H9 (cell line): ENCODE measurements around the gene SEPHS1. TPM values are rescaled to one million over a fixed set of nuclear protein-coding genes. Genes with fewer than 3 reads are reported as not detected.

Experiments used
- DNase-seq: peaks from one replicate; pipeline ENCODE4 v3.0.0-alpha.2; 2017
- H2AFZ ChIP-seq: one replicate; pipeline ENCODE4 v1.6.1; 2013; ENCODE audit warnings: mild to moderate bottlenecking, low read length, control low read depth, moderate library complexity
- H2AK5ac ChIP-seq: 2 replicates; pipeline ENCODE4 v1.6.1; 2013; ENCODE audit warnings: low read length, control low read depth, mixed read lengths; ENCODE audit not compliant: insufficient read length
- H2BK120ac ChIP-seq: one replicate; pipeline ENCODE4 v1.6.1; 2013; ENCODE audit warnings: low read depth, mild to moderate bottlenecking, low read length, control low read depth, inconsistent platforms; ENCODE audit not compliant: poor library complexity, severe bottlenecking
- H2BK12ac ChIP-seq: 2 replicates; pipeline ENCODE4 v1.6.1; 2013; ENCODE audit warnings: low read length, control low read depth, mixed read lengths, low read depth; ENCODE audit not compliant: insufficient read length
- H2BK15ac ChIP-seq: 2 replicates; pipeline ENCODE4 v1.6.1; 2013; ENCODE audit warnings: low read depth, low read length, control low read depth
- H2BK20ac ChIP-seq: one replicate; pipeline ENCODE4 v1.6.1; 2013; ENCODE audit warnings: low read depth, mild to moderate bottlenecking, low read length, control low read depth, inconsistent platforms; ENCODE audit not compliant: poor library complexity, severe bottlenecking
- H2BK5ac ChIP-seq: 2 replicates; pipeline ENCODE4 v1.6.1; 2013; ENCODE audit warnings: low read length, control low read depth, mixed read lengths; ENCODE audit not compliant: insufficient read length
- H3K14ac ChIP-seq: 2 replicates; pipeline ENCODE4 v1.6.1; 2013; ENCODE audit warnings: low read length, control low read depth; ENCODE audit not compliant: insufficient read depth
- H3K18ac ChIP-seq: 2 replicates; pipeline ENCODE4 v1.6.1; 2013; ENCODE audit warnings: low read depth, mild to moderate bottlenecking, mixed read lengths, low read length, control low read depth; ENCODE audit not compliant: insufficient read length
- H3K23ac ChIP-seq: 2 replicates; pipeline ENCODE4 v1.6.1; 2013; ENCODE audit warnings: low read length, control low read depth, mixed read lengths, low read depth; ENCODE audit not compliant: insufficient read length
- H3K23me2 ChIP-seq: 2 replicates; pipeline ENCODE4 v1.6.1; 2013; ENCODE audit warnings: low read depth, mild to moderate bottlenecking, mixed read lengths, low read length, control low read depth; ENCODE audit not compliant: insufficient read length, poor library complexity, severe bottlenecking
- H3K27ac ChIP-seq: 2 replicates; pipeline ENCODE4 v1.5.1; 2013; ENCODE audit warnings: low read length, control low read depth, mixed read lengths, low read depth; ENCODE audit not compliant: insufficient read length
- H3K27me3 ChIP-seq: 2 replicates; pipeline ENCODE4 v1.6.1; 2013; ENCODE audit warnings: low read length, control low read depth, inconsistent platforms; ENCODE audit not compliant: insufficient read depth
- H3K4ac ChIP-seq: 2 replicates; pipeline ENCODE4 v1.6.1; 2013; ENCODE audit warnings: low read depth, mild to moderate bottlenecking, control low read depth, inconsistent platforms, low read length, moderate library complexity
- H3K4me1 ChIP-seq: 2 replicates; pipeline ENCODE4 v1.6.1; 2013; ENCODE audit warnings: low read length, control low read depth, inconsistent platforms; ENCODE audit not compliant: insufficient read depth
- H3K4me2 ChIP-seq: 2 replicates; pipeline ENCODE4 v1.6.1; 2013; ENCODE audit warnings: low read length, control low read depth, mixed read lengths; ENCODE audit not compliant: insufficient read length, insufficient read depth
- H3K56ac ChIP-seq: 2 replicates; pipeline ENCODE4 v1.6.1; 2013; ENCODE audit warnings: low read depth, mild to moderate bottlenecking, mixed read lengths, low read length, control low read depth; ENCODE audit not compliant: insufficient read length
- H3K79me1 ChIP-seq: 2 replicates; pipeline ENCODE4 v1.6.1; 2013; ENCODE audit warnings: low read depth, mild to moderate bottlenecking, moderate library complexity, low read length, control low read depth, inconsistent platforms; ENCODE audit not compliant: insufficient read depth, poor library complexity, severe bottlenecking
- H3K79me2 ChIP-seq: 2 replicates; pipeline ENCODE4 v1.6.1; 2013; ENCODE audit warnings: low read length, control low read depth, inconsistent platforms; ENCODE audit not compliant: insufficient read depth
- H3K9ac ChIP-seq: 2 replicates; pipeline ENCODE4 v1.6.1; 2013; ENCODE audit warnings: low read length, control low read depth, mixed read lengths; ENCODE audit not compliant: insufficient read length; ENCODE audit errors: extremely low read depth
- H3K9me3 ChIP-seq: one replicate; pipeline ENCODE4 v1.6.1; 2013; ENCODE audit warnings: low read depth, low read length, inconsistent platforms; ENCODE audit not compliant: control insufficient read depth
- H3T11ph ChIP-seq: one replicate; pipeline ENCODE4 v1.6.1; 2013; ENCODE audit warnings: mild to moderate bottlenecking, low read length, control low read depth, inconsistent platforms
- H4K20me1 ChIP-seq: one replicate; pipeline ENCODE4 v1.6.1; 2013; ENCODE audit not compliant: control insufficient read depth, insufficient read length, insufficient read depth
- H4K5ac ChIP-seq: 2 replicates; pipeline ENCODE4 v1.6.1; 2013; ENCODE audit warnings: low read depth, mild to moderate bottlenecking, mixed read lengths, low read length, control low read depth; ENCODE audit not compliant: insufficient read length
- H4K8ac ChIP-seq: replicated peaks from 2 replicates; pipeline ENCODE4 v1.6.1; 2013; ENCODE audit warnings: low read length, control low read depth, mixed read lengths, low read depth; ENCODE audit not compliant: insufficient read length
- H4K91ac ChIP-seq: 2 replicates; pipeline ENCODE4 v1.6.1; 2013; ENCODE audit warnings: low read depth, mild to moderate bottlenecking, moderate library complexity, mixed read lengths, low read length, control low read depth; ENCODE audit not compliant: insufficient read length
- H3K27ac Mint-ChIP-seq, 3 experiments: 2 replicates in 2 of 3; 3 replicates in 1 of 3; pipeline ENCODE4 v1.8.0; 2020 to 2021; ENCODE audit warnings: mixed read lengths in 3 of 3, mild to moderate bottlenecking in 1 of 3, moderate library complexity in 1 of 3
- H3K27me3 Mint-ChIP-seq: 2 replicates; pipeline ENCODE4 v1.8.0; 2021; ENCODE audit warnings: low read depth, mild to moderate bottlenecking, moderate library complexity, mixed read lengths
- H3K36me3 Mint-ChIP-seq, 3 experiments: 2 replicates in 2 of 3; 3 replicates in 1 of 3; pipeline ENCODE4 v1.8.0; 2020 to 2021; ENCODE audit warnings: low read depth in 3 of 3, mixed read lengths in 3 of 3; ENCODE audit not compliant: insufficient read depth in 1 of 3
- H3K4me1 Mint-ChIP-seq, 2 experiments: 2 replicates each; pipeline ENCODE4 v1.8.0; 2020; ENCODE audit warnings: mixed read lengths in 2 of 2
- H3K4me3 Mint-ChIP-seq, 2 experiments: 2 replicates in 1 of 2; 3 replicates in 1 of 2; pipeline ENCODE4 v1.8.0; 2020 to 2021; ENCODE audit warnings: mild to moderate bottlenecking in 2 of 2, mixed read lengths in 2 of 2, moderate library complexity in 1 of 2
- H3K9me3 Mint-ChIP-seq, 2 experiments: 2 replicates in 1 of 2; 3 replicates in 1 of 2; pipeline ENCODE4 v1.8.0; 2020; ENCODE audit warnings: mild to moderate bottlenecking in 2 of 2, mixed read lengths in 2 of 2, moderate library complexity in 1 of 2
- WGBS: extraction: QIAGEN DNeasy Blood & Tissue Kit; methylation state at CpG from one replicate; pipeline ENCODE4 v1.1.7; 2013; ENCODE audit warnings: missing lambda C conversion rate, low lambda C conversion rate, mixed read lengths; ENCODE audit not compliant: insufficient read length; ENCODE audit errors: extremely low coverage; 5-methylcytosine and 5-hydroxymethylcytosine counted together
- total RNA-seq: library from RNA; stranded (reverse); gene quantifications from 2 replicates; pipeline ENCODE4 v1.2.1, GENCODE V29; 2021
- TF ChIP-seq, protein P1 (sequence below): fragments of 200-600 bp; sonication (generic); conservative IDR thresholded peaks from 3 replicates; pipeline ENCODE4 v1.8.0; 2021; ENCODE audit warnings: antibody characterized with exemption, mild to moderate bottlenecking

SEPHS1 gene
- total RNA-seq, 1 experiment from 2014 or later, result 366 TPM

- H4K20me1 ChIP-seq, result no peaks in the 10 kb centered on the region
- H3K4ac ChIP-seq, result no peak overlapping the region
- WGBS, result no CpG with 5 or more reads among the region's 5 CpGs
- H2BK20ac ChIP-seq, result no peak overlapping the region
- H3K23ac ChIP-seq, result no peak overlapping the region
- no peak overlapping the region for H2BK15ac ChIP-seq
- no peaks in the 10 kb centered on the region for H3K27me3 ChIP-seq
- H3K4me1 ChIP-seq, result no peaks in the 10 kb centered on the region
- no peaks in the 10 kb centered on the region for H3K9me3 Mint-ChIP-seq
- no peak overlapping the region for H3K9ac ChIP-seq
- no peak for DNase-seq
- H3K79me1 ChIP-seq, result no peaks in the 10 kb centered on the region
- H4K5ac ChIP-seq, result no peak overlapping the region
- peaks cover 2% of the 10 kb centered on the region; the same call in 1 of the 2 replicates for H3K27me3 Mint-ChIP-seq
- H3K79me2 ChIP-seq, result no peaks in the 10 kb centered on the region
- no peak overlapping the region for H4K8ac ChIP-seq
- H3K36me3 Mint-ChIP-seq, result no peaks in the 10 kb centered on the region
- no peak overlapping the region for H2AK5ac ChIP-seq
- no peak overlapping the region for H2BK12ac ChIP-seq
- no peak overlapping the region for H3K14ac ChIP-seq
- no peaks in the 10 kb centered on the region for H3K23me2 ChIP-seq
- peaks cover 12% of the 10 kb centered on the region in 2 experiments for H3K4me1 Mint-ChIP-seq
- no peak overlapping the region for H3K18ac ChIP-seq
- no peak overlapping the region for H2BK5ac ChIP-seq
- TF ChIP-seq, protein P1, sequence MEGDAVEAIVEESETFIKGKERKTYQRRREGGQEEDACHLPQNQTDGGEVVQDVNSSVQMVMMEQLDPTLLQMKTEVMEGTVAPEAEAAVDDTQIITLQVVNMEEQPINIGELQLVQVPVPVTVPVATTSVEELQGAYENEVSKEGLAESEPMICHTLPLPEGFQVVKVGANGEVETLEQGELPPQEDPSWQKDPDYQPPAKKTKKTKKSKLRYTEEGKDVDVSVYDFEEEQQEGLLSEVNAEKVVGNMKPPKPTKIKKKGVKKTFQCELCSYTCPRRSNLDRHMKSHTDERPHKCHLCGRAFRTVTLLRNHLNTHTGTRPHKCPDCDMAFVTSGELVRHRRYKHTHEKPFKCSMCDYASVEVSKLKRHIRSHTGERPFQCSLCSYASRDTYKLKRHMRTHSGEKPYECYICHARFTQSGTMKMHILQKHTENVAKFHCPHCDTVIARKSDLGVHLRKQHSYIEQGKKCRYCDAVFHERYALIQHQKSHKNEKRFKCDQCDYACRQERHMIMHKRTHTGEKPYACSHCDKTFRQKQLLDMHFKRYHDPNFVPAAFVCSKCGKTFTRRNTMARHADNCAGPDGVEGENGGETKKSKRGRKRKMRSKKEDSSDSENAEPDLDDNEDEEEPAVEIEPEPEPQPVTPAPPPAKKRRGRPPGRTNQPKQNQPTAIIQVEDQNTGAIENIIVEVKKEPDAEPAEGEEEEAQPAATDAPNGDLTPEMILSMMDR, result no peak
- H3K4me3 Mint-ChIP-seq, result no peak overlapping the region
- no peaks in the 10 kb centered on the region for H3K9me3 ChIP-seq
- H3T11ph ChIP-seq, result no peak overlapping the region
- H3K27ac ChIP-seq, result no peak overlapping the region
- no peak overlapping the region for H2AFZ ChIP-seq
- H3K27ac Mint-ChIP-seq, result 0 out of 7 replicates have a peak overlapping the region, but pooled peaks of 1 of the 3 experiments have one; percentile 7
- H2BK120ac ChIP-seq, result no peak overlapping the region
- H3K4me2 ChIP-seq, result no peak overlapping the region
- H4K91ac ChIP-seq, result no peak overlapping the region
- H3K56ac ChIP-seq, result no peak overlapping the region
Observed at GRCh38 chr10:13365243-13365642, 17.1 kb upstream of the SEPHS1 start.
